Stimulated activated CD4-positive, alpha-beta T cell treated with anti-CD3 and anti-CD28 coated beads, Interleukin-15, amount 100 ng/mL, for 24 hours (primary cell): ENCODE data around the gene TAS1R2.
"Not testable (repeated sequence)": the region's sequence is repeated elsewhere in the genome, so short reads cannot be mapped to it uniquely, and the experiment has no call there.

Experiments
- DNase-seq: peaks from one replicate; pipeline ENCODE4 v3.0.0-alpha.2; 2020

The TAS1R2 gene

DNA sequence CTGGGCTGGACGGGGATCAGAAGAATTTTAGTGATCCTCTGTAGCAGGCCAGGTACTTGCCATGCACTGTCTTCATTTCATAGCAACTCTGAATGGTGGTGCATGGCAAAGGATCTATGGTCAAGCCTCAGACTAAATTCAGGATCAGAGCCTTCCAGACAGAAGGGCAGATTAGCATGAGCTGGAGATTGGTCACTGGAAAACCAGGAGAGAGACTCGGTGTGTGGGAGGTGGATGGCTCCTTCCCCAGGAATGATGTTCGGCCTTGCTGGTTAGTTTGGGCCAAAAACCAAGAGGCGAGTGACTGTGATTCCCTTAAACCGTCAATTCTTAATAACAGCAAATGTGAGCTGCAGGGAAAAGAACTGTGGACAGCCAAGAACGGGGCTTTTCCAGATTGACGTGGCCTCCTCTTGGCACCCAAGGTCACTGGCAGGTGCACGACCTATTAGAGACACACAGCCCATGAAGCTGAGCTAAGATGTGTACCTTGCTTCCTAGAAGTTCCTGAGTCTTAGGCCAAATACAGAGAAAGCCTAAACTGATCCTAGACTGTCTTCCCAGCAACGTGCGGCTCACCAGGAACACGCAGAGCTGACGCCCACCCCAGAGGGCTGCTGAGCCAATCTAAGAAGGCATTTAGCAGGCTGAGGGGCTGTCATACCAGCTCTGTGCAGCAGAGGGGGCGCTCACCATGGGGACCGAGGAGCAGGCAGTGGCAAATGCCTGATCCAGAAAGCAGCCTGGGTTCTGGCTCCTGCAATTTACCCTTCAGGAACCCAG, 24.4 kb upstream of the TAS1R2 start:
- peak; percentile 84 for DNase-seq

DNA sequence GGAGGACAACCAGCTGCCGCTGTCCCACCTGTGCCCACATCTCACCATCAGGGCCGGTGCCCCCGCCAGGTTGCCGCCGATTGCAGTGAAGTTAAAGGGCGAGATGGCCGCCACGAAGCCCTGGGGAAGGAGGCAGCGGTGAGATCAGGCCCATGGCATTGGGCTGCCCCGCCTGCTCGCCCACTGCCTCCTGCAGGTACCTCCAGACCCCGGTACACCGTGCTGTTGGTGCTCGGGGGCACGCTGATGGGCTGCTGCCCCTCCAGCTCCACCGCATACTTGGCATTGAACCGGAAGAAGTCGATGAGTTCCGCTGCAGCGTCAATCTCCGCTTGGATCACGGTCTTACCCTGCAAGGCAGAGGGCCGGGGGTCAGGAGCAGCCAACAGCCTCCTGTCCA, 23.6 kb upstream of the TAS1R2 start:
- DNase-seq: no peak

DNA sequence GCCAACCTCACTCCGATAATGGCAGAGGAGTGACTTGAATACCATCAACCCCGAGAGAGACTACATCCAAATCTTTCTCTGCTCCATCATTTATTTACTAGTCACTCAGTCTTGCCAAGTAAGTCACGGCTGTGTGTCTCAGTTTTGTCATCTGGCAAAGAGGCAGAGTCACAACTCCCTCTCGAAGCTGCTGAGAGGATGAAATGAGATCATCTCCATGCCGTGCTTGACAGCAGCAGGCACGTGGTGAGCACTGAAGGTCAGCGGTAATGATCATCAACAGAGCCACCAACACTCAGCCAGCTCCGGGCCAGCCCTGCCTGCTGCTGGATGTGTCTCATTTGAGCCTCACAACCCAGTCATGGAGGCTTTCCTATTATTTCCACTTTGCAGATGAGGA, 23.0 kb upstream of the TAS1R2 start:
- DNase-seq: no peak

DNA sequence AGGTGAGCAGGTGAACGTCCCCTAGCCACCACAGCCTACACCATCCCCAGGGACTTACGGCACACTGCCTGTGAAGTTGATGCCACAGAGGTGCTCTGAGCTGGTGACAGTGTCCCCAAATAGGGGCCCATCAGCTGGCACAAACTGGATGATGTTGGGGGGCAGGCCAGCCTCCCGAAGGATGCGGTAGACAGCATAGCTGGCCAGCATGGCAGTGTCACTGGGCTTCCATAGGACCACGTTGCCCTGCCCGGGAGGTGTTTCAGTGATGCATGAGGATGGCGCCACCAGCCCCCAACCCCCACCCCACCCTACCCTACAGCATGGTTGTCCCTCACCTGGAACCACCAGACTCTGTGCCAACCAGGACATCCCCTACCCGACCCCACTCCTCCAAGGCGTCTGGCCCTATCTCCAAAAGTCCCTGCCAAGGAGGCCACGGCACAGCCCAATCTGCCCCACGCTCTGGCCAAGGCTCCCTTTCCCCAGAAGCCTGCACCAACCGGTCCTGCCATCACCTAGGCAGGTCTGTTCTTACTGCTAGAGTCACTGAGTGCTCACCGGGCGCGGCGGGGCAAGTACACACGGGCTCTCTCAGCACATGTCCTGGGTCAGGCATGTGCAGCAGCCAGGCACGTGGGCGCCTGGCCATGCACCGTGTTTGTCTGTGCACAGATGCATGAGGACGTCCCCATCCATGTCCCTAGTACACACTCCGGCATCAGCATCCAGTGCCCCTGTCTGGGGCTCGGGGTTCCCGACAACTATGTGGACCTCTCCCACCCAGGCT, 22.4 kb upstream of the TAS1R2 start:
- DNase-seq: no peak

DNA sequence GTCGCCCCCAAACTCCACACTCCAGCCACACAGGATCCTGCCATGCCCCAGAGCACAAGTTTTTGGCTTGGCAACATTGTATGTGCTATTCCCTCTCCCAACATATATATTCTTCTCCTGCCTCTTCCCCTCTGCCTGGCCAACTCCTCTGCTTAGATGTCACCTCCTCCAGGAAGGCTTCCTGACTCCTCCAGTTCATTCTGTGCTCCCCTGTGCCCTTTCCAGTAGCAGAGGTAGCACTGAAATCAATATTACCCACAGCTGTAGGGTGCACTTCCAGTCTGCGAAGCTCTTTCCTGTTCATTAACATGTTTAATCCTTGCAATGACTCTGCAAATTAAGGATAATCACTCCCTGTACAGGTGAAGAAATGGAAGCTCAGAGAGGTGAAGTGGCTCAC, 21.7 kb upstream of the TAS1R2 start:
- DNase-seq: no peak

DNA sequence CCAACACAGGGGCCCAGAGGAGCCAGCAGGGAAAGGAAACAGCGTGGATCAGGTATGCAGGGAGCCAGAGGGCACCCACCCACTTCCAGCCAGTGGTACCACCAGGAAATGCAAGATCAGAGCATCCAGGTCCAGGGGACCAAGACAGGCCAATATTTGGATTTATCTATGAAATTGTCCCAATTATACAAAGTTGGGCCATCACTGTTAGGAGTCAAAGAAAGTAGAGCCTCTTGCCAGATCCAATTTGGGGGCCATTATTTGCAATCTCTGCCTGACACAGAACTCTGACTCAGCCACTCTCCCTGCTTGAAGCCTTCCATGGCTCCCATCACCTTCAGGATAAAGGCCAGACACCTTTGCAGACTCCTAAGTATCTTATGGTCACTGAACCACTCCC, 21.1 kb upstream of the TAS1R2 start:
- no peak for DNase-seq

DNA sequence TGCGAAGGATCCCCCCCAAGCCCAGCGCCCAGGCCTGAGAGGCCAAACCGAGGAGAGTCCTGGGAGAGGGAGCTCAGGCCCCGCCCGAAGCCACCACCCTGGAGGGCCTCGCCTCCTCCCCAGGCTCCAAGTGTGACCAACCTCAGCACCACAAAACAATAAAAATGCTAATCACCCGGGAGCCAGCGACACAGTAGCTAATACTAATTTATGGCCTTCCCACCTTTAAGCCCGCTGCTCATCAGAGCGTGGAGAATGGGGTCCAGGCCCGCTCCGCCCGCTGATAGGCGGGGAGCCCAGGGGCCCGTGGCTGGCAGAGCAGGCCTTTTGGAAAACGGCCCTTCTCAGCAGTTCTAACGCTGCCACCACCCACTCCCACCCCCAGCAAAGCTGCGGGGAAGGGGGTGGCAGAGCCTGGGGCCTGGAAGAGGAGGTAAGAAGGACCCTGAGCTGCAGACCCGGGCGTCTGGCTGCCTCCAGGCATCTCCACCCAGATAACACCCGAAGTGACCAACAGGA, 20.4 kb upstream of the TAS1R2 start:
- DNase-seq: no peak

DNA sequence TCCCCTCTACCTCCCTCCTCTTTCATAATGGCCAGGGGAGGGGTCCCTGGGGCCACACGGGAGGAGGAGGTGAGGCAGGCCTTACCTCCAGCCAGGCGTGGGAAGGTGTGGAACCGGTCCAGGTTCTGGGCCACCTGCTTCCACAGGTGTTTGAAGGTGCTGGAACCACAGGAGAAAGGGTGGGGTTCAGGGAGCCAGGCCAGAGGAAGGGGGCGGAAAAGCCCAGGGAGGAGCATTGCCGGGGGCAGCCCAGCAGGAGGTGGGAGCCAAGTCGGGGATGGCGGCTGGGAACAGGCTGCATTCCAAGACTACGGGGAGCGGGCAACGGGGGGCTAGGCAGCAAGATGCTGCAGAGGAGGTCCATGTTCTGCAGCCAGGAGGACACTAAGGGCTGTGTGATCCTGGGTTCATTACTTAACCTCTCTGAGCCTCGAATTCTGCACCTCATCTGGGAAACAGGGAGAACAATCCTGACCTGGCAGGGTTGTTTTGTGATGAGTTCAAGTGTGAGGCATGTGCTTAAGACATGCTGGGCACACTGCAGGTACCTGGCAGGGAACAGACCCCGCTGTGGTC, 19.8 kb upstream of the TAS1R2 start:
- no peak for DNase-seq

DNA sequence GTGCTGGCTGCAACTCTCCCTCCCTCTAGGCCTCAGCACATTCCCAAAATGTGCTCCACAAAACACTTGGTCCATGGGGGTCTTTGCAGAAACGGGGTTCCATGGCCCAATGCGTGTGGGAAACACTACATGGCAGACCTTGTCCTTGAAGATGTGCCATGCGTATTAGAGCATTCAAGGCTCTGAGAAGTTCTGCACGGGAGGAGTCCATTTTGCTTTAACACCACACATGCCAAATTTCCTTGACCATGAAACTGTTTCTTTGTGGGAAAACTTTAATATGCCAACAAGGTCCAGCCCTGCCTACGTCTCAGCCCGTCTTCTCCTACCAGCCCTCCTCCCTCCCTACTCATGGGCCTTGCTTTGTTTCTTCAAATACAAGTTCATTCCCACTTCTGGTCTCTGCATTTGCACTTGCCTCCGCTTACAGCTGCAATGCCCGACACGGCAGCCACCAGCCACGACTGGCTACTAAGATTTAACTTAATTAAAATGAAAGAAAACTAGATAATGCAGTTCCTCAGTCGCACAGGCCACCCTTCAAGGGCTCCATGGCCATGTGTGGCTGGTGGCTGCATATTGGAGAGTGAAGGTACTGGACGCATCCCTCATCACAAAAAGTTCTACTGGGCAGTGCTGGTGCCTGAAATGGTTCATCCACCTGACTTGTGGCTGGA, 19.2 kb upstream of the TAS1R2 start:
- DNase-seq: no peak

DNA sequence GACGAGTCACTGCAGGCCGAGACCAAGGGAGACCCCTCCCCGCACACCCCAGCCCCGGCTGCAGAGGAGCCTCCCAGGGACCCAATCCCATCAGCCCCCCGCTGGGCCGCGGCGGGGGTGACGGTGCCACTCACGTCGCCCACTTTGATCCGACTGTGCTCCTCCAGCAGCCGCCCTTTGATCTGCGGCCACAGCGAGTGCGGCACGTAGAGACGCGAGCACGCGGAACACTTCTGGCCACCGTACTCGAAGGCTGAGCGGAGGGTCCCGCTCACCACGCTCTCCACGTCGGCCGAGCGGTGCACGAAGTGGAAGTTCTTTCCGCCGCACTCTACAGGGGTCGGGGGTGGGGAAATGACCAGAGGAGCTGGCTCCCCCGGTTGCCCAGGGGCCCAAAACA, 17.8 kb upstream of the TAS1R2 start:
- DNase-seq: no peak

DNA sequence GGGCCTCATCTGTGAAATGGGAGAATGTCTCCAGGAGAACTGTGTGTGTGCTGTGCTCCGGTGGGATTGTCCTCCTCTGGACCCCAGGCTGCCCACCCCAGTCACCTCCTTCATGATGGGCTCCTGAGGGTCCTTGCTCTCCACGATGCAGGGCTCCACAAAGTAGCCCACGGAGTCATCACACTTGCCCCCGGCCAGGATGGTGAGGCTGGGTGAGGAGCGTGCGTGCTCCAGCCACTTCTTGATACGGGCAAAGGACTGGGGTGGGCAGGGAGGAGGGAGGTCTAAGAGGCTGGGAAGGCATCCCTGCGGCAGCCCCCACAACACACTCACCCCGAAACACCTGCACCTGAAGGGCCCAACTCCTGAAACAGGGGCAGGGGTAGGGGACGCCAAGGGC, 16.8 kb upstream of the TAS1R2 start:
- DNase-seq: no peak

DNA sequence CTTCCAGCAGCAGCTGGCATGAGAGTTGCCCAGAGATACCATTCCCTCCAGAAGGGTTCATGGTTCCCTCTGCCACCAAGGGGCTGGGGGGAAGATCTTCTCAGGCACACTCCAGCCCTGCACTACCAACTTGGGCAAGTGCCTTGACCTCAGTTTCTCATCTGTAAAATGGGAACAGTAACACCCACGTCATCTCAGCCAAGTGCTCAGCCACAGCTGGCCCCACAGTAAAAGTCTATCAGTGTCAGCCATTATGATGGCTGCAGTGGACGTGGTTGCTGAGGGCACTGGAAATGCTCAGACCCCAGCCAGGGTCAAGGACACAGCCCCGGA, 16.3 kb upstream of the TAS1R2 start:
- no peak for DNase-seq

DNA sequence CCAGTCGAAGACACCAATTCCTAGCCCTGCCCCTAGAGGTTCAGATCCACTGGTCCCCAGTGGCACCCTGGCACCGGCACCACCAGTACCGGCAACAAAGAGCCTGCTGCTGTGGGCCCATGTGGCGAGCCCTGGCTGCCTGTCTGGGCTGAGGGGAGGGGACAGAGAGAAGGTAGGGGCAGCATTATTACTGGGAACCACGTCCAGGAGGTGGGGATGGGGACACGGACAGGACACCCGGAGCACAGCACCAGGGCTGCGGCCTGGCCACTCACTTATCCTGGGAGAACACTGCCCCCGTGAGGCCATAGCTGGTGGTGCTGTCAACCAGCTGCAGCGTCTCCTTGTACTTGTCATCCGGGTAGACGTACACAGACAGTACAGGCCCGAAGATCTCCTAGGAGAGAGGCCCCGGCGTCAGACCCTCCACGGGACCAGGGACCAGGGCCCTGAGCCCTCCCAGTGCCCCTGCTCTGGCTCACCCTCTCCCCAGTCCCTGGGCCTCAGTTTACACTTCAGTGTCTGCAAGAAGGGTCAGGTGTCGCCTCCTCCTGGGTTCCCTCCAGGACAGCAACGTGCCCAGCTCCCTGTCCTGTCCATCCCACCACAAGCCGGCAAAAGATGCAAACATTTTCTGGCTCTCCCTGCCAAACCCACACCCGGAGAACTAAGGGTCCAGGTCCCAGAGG, 15.8 kb upstream of the TAS1R2 start:
- peak; percentile 85 for DNase-seq

DNA sequence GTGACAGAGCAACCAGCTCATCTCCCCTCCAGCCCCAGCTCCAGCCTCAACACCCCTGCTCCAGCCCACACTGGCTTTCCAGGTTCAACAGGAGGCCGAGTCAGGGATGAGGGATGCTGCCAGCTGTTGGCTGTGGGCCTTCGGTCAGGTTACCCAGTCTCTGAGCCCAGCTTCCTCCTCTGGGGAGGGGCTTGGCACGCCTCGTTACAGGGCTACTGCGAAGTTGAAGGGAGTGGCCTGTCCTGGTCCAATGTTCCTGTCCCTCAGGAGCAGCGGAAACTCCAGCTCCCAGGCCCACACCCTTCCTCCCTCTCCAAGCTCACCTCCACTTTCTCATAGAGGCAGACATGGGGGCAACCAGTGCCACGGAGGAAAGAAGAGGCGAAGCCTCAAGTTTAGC, 15.1 kb upstream of the TAS1R2 start:
- DNase-seq: no peak

DNA sequence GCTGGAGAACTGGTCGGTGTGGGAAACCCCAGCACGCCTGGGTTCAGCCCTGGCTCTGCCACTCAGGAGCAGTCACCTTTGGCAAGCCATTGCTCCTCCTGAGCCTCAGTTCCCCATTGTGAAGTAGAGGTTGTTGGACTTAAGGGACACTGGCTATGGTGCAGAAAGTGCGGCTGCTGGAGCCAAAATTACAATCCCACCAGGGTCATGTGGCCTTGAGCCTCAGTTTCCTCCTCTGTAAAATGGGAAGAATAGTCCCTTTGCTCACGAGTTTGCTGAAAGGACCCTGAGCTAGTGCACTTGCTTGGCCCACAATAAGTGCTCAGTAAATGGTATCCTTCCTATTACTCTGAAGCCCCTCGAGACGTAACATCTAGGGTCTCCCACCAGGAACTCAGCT, 14.6 kb upstream of the TAS1R2 start:
- no peak for DNase-seq

DNA sequence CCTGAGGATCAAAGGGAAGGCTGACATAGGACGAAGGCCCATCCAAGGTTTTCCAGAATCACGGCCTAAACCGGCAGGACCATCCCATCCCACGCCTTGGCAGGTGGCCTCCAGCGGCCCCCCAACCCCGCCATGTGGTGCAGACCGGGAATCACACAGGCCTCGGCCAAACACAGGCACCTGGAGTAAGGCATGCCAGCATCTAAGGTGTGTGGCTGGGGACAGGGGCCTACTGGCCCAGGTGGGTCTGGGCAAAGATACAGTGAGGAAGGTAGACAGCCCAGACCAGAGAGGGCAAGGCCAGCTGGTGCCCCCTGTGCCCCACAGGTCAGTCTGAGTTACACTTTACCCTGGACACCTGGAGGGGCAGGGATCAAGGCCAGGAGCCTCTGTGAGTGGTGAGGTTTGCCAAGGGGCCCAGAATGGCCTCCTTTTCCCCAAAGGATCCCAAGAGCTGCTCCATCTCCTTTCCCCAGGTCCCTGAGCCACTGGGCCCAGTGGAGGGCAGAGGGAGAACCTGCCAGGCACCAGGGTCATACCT, 12.7 kb upstream of the TAS1R2 start:
- DNase-seq: no peak

DNA sequence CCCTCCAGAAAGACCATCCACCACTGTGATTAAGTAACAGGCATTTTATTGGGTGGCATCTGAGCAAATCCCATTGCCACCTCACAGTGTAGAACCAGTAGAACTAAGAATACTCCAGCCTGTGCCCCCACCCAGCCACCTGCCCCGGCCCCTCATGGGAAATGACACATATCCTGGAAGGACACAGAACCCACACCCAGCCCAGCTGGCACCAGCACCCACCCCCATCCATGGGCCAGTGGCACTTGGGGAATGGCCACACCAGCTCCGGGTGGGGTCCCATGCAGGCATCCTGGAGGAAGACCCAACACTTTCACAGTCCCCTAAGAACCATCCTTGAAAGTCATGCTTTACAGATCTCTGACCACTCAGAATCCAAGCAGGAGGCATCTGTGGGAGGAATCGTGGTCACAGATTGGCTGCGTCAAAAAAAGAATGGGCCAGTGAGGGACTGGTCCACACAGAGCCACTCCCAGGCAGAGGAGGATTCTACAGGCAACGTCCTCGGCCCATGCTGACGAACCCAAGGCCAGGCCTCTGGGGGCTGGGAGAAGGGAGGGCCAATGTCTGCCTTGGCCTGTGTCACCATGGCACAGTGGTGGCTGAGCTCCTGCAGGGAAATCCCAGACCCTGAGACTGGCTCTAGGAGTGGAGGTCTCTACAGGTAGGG, 12.1 kb upstream of the TAS1R2 start:
- DNase-seq: no peak

DNA sequence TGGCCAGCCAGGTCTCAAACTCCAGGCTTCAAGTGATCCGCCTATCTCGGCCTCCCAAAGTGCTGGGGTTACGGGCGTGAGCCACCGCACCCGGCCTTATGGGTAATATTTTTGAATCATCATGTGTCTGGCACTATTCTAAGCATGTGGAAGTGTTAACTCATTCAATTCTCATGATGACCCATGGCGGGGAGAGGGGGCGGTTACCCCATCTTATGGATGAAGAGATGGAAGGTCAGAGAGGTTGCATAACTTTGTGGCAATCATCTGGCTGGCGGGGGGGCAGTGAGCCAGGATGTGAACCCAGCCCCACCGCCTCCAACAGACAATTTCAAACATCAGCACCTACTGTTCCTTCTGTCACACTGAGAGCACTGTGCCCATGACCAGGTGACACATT, 11.5 kb upstream of the TAS1R2 start:
- DNase-seq: no peak

DNA sequence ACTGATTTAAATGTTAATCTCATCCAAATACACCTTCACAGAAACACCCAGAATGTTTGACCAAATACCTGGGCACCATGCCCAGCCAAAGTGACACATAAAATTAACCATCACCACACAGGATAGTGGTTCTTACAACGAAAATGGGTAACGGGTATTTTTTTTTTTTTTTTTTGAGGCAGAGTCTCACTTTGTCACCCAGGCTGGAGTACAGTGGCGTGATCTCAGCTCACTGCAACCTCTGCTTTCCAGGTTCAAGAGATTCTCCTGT, 11.1 kb upstream of the TAS1R2 start:
- not testable (repeated sequence) for DNase-seq

DNA sequence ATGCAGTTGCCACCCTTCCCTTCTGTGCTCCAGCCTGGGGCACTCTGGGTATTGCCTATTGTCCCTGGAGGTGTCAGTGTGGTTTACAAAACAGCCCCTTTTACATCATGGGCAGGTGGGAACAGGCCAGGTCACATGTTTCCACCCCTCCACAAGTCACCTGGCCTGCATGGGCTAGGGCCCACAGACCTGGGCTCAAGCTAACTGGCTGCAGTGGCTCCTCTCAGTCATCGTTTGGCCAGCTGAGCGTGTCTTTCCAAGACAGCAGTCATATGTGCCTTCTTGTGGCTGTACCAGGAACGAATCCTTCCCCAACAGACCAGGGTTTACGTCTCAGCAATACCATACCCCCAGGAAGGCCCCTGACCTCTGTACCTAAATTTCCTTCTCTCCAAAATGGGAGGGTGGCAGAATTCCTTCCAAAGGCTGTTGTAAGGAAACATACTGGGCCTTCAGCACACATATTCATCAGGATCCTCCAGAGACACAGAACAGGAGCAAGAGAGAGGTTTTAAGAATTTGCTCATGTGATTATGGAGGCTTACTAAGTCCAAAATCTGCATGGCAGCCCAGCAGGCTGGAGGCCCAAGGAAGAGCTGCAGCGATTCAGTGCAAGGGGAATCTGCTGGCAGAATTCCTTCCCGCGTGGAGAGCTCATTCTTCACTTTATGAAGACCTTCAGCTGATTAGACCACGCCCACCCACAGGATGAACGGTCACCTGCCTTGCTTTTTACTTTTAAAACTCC, 10.6 kb upstream of the TAS1R2 start:
- DNase-seq: no peak

DNA sequence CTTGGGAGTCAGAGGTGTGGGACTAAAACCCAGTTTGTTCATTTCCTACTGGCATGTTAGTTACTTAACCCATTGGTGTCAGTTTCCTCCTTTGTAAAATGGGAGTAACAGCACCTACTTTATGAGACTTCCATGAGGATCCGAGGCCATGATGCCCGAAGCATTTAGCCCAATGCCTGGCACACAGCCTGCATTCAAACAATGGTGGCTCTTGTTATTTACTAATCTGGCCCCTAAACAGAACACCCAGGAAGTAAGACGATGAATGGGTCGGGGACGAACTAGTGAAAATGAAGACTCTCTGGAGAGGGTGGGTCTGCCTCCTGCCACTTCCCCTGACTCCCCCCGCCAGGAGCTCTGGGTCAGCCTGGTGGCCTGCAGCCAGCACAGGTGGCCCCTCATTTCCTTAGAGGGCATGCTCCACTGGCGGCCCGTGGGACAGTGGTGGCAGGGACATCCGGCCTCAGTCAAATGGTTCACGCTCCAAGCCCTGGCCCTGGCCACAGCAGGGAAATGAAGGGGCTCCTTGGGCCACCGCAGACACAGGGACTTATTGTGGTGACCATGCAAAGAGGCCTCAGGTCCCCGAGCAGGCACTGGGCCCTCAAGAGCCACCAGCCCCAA, 9.5 kb upstream of the TAS1R2 start:
- no peak for DNase-seq
